Epithelial cell of esophagus (primary cell): ENCODE results near the gene VCAM1.
A peak's percentile ranks its signal among the peaks of the same experiment; 100 is the strongest.
"Not testable (repeated sequence)": the region's sequence is repeated elsewhere in the genome, so short reads cannot be mapped to it uniquely, and the experiment has no call there.

Experiments
- DNase-seq: peaks from one replicate; pipeline ENCODE4 v3.0.0; 2010; ENCODE audit warnings: low read depth
- H3K4me3 ChIP-seq: 2 replicates; pipeline ENCODE4 v1.5.1; 2011; ENCODE audit warnings: mild to moderate bottlenecking, low read length, control low read depth
- TF ChIP-seq, protein P1 (sequence below): IDR thresholded peaks from 2 replicates; pipeline ENCODE4 v1.5.1; 2011; ENCODE audit warnings: low read depth, mild to moderate bottlenecking, low read length, control low read depth, inconsistent platforms; ENCODE audit not compliant: insufficient read depth; ENCODE audit errors: missing control alignments

VCAM1 gene

DNA sequence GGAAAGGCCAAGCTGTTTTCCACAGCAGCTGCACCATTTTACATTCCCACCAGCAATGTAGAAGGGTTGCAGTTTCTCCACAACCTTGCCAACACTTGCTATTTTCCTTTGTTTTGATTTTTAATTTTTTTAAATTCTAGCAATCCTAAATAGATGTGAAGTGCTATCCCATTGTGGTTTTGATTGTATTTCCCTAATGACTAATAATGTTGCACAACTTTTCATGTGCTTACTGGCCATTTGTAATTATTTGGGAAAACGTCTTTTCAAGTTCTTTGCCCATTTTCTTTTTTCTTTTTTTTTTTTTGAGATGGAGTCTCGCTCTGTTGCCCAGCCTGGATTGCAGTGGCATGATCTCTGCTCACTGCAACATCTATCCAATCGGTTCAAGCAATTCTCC is 53.9 kb downstream of the VCAM1 start:
- TF ChIP-seq, protein P1, sequence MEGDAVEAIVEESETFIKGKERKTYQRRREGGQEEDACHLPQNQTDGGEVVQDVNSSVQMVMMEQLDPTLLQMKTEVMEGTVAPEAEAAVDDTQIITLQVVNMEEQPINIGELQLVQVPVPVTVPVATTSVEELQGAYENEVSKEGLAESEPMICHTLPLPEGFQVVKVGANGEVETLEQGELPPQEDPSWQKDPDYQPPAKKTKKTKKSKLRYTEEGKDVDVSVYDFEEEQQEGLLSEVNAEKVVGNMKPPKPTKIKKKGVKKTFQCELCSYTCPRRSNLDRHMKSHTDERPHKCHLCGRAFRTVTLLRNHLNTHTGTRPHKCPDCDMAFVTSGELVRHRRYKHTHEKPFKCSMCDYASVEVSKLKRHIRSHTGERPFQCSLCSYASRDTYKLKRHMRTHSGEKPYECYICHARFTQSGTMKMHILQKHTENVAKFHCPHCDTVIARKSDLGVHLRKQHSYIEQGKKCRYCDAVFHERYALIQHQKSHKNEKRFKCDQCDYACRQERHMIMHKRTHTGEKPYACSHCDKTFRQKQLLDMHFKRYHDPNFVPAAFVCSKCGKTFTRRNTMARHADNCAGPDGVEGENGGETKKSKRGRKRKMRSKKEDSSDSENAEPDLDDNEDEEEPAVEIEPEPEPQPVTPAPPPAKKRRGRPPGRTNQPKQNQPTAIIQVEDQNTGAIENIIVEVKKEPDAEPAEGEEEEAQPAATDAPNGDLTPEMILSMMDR = no peak
- DNase-seq = peak; percentile 47
- no peak overlapping the region for H3K4me3 ChIP-seq

DNA sequence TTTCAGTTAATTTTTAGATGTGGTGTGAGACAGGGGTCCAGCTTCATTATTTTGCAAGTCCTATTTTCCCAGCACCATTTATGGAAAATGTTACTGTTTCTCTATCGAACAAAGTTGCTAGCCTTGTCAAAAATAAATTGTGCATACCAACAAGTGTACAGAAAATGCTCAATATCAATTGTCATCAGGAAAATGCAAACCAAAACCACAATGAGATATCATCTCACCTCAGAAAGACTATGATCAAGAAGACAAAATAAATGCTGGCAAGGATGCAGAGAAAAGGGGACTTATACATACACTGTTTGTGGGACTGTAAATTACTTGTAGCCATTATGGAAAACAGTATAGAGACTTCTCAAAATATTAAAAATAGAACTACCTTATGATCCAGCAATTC is 54.8 kb downstream of the VCAM1 start:
- TF ChIP-seq, protein P1 = no peak

DNA sequence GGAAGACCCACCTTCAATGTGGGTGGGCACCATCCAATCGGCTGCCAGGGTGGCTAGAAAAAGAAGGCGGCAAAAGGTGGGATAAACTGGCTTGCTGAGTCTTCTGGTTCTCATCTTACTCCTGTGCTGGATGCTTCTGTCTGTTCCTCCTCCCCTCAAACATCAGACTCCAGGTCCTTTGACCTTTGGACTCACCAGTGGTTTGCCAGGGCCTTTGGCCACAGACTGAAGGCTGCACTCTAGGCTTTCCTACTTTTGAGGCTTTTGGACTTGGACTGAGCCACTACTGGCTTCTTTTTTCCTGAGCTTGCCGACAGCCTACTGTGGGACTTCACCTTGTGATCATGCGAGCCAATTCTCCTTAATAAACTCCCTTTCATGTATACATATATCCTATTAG is 55.9 kb downstream of the VCAM1 start:
- no peak overlapping the region for H3K4me3 ChIP-seq
- TF ChIP-seq, protein P1 = no peak

More for the DNA sequence above, 54.8 kb downstream of the VCAM1 start:
- no peak for DNase-seq
- no peak overlapping the region for H3K4me3 ChIP-seq

DNA sequence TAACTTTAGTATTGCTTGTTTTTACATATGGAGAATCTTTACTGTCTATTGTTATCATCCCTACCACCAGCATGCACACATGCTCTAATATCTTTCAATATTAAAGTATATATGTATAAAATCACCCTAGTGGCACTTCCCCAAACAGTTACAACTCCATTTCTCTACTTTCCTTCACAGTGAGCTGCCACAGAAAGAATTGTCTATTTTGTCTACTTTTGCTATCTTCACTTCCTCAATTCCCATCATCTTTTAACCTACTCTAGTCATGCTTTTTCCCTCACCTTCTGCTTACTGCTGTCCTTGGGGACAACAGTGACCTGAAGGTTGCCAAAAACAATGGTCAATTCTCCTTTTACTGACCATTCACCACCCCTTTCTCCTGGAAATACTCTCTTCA is 59.2 kb downstream of the VCAM1 start:
- no peak overlapping the region for H3K4me3 ChIP-seq
- TF ChIP-seq, protein P1 = no peak
- DNase-seq = no peak

More for the DNA sequence above, 55.9 kb downstream of the VCAM1 start:
- DNase-seq = no peak

DNA sequence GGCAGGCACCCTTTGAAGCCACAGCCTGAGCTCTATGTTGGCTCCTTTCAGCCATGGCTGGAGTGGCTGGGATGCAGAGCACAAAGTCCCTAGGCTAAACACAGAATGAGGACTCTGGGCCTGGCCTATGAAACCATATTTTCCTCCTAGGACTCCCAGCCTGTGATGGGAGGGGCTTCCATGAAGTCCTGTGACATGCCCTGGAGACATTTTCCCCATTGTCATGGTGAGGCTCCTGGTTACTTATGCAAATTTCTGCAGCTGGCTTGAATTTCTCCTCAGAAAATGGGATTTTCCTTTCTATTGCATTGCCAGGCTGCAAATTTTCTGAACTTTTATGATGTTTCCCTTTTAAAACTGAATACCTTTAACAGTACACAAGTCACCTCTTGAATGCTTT is 61.3 kb downstream of the VCAM1 start:
- TF ChIP-seq, protein P1 = no peak
- DNase-seq = no peak
- H3K4me3 ChIP-seq = no peak overlapping the region

DNA sequence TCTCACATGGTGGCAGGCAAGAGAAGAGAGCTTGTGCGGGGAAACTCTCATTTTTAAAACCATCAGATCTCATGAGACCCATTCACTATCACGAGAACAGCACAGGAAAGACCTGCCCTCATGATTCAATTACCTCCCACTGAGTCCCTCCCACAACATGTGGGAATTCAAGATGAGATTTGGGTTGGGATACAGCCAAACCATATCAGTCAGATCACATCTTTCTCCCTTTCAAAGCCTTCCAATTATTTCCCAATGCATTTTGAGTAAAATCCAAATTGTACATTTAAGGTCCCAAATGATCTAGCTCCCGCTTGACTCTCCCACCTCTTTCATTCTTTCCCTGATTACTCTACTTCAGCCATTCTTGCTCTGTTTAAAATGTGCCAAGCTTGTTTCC is 62.2 kb downstream of the VCAM1 start:
- H3K4me3 ChIP-seq, DNase-seq: not testable (repeated sequence)

DNA sequence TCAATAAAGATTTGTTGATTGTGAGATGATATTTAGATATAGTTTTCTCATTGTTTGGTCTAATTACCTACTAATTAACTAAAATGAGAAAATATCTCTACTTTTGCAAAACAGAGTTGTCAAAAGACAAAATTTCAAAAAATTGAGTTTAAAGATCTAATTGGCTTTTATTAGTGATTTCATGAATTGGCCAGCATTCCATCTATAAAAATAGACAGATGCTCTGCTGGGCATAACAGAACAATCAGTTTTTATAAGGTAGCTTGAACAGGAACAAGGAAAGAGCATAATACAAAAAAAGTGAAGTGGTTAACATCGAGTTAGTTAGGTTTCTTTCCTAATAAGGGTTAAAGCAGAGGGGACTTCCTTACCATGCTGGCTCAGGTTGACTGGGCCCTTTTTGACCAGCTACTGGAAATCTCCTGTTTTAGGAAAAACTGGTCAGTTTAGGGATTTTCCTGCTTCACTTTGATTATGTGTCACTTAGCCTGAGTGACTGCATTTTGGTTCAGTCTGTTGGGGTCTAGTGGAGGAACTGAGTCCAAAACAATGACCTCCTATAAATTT is 63.0 kb downstream of the VCAM1 start:
- no peak overlapping the region for H3K4me3 ChIP-seq
- no peak for DNase-seq
- TF ChIP-seq, protein P1 = no peak

DNA sequence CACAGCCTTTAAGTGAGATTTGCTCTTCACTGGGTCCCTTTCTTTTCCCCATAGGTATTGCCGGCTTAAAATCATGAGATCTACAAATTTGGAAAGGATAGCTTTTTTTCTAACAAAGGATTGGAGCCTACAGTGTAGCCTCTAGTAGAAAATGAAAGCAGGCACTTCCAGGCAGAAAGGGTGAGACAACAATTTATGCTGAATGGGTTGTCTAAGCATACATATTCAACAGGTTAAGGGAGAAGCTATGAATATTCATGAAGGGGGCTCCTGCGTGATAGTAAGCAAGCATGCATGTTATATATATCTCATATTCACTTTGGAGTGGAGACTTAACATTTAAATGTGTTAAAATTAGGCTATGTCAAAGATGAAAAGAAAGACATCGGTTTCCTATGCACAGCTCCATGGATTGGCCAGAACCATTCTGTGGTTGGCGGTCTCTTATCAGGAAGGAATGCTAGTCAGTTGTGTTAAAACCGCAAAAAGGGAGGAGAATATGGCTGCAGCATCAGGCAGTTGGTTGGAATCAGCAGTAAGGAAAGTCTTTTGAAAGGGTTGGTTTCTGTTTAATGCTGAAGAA is 66.0 kb downstream of the VCAM1 start:
- DNase-seq = no peak
- TF ChIP-seq, protein P1 = no peak
- H3K4me3 ChIP-seq = no peak overlapping the region
